ENCODE results near the gene TACO1.

Gene TACO1

DNA sequence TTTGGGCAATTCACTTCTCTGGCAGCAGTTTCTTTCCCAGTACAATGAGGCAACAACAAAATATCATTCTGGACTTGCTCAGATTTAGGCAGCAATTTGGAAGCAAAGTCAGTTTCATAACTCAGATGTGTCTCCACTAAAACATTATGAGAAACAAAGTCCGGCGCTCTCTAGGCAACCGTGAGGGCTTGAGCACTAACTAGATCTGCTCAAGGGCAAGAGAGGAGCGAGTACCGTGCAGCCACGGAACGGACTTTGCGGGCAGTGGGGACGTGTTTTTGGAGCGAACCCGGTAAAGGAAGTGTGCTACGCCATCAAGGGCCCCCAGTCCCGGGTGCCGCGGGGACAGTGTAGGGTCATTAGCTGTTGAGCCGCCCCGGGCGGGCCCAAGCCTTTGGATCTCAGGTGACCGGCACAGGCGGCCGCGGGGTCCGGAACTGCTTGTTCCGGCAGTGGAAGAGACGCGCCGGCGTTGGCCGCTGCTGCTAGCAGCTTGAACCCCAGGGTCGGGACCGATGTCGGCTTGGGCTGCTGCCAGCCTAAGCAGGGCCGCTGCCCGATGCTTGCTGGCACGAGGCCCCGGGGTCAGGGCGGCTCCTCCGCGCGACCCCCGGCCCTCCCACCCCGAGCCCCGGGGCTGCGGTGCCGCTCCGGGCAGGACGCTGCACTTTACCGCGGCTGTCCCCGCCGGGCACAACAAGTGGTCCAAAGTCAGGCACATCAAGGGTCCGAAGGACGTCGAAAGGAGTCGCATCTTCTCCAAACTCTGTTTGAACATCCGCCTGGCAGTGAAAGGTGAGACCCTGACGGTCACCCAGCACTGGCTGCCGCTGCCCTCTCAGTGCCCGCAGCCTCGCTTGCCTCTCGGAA is at the start of gene TACO1:
Gene TACO1, plus strand, starts transcription at position 327 of the 870 bp plus-strand sequence. Its CDS starts 189 bp downstream, at position 516.
- peak; percentile 85 for DNase-seq (ENCODE audit: low spot score)

DNA sequence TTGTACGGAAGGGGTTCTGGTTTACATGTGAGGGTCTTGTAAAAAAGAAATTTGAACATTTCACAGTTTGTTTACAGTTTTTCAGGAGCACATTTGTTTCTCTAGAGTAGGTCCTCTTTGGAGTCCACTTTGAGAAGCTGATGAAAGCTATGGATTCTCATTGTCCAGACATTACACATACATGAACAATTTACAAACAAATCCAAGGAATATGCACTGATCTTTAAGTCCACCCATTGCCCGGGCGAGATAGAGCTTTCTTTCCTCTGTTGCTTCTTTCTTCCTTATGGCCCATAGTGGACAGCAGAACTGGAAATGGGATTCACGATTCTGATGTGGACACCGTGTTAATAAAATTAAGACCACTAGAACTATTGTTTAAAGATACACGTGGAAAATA is 48.5 kb upstream of the TACO1 start:
- no peak for DNase-seq (ENCODE audit: low spot score)

DNA sequence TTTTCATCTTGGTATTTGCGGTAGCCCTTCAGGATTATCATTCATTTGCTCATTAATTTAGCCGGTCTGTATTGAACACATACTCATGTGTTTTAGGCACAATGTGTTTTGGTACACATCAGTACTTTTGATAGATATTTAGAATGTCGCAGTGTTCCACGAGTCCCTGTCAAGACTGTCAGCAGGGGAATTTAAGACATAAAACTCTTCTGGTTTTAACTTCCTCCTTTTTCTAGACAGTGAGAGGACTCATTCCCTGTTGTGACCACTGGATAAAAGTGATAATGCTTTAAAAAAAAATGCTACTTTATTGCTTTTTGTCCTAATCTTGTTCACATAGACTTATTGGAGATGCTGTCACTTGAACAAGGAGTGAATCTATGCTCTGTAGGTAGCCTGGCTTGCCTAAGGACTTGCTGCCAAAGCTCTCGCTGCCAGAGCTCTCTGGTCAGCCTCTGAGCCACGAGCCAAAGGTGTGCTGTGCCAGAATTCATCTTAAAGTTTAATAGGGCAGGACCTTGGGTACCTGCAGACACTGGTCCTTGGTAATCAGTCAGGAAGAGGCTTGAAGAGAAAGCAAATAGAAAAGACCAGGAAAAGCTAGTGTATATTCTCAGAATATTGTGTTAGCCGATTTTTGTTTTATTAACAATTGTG is 45.1 kb upstream of the TACO1 start:
- no peak for DNase-seq (ENCODE audit: low spot score)

DNA sequence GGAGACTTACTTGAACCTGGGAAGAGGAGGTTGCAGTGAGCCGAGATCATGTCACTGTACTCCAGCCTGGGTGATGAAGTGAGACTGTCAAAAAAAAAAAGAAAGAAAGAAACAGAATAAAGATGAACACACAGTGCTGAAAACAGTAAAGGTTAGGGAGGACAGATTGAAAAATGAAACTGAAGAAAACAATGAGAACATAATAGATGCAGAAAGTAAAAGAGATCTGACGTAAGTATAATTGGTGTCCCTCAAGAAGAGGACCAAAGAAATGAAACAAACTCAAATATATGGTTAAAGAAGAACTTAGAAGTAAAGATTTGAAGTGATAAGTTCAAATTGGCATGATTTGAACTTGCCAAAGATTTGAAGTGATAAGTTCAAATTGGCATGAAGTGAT is 43.3 kb upstream of the TACO1 start:
- no peak for DNase-seq (ENCODE audit: low spot score)

DNA sequence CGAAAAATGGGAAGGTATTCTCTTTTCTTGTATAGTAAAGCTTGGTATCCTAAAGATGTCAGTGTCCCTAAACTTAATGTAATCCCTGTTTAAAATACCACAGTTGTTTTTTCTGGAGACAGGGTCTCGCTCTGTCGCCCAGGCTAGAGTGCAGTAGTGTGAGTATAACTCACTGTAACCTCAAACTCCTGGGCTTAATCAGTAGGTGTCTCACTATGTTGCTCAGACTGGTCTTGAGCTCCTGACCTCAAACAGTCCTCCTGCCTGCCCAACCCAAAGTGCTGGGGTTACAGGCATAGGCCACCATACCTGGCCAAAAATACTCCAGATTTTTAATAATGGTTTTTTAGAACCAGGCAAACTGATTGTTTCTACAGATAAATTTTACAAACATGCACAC is 42.3 kb upstream of the TACO1 start:
- no peak for DNase-seq (ENCODE audit: low spot score)

DNA sequence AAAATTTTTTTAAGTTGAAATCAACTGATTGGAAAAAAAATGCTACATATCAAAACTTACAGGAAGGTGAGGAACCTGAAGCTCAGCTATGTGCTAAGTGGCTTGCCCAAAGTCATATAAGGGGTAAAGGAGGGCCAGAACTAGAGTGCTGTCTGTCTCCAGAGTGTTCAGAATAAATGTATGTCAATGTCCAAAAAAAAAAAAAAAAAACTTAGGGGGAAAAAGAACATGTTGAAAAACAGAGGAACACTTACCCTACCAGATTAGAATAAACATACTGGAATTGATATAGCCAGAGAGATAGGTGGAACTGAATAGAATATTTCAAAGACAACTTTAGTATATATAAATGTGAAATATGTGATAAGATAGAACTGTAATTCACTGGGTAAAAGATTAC is 38.9 kb upstream of the TACO1 start:
- DNase-seq (ENCODE audit: low spot score): no peak

DNA sequence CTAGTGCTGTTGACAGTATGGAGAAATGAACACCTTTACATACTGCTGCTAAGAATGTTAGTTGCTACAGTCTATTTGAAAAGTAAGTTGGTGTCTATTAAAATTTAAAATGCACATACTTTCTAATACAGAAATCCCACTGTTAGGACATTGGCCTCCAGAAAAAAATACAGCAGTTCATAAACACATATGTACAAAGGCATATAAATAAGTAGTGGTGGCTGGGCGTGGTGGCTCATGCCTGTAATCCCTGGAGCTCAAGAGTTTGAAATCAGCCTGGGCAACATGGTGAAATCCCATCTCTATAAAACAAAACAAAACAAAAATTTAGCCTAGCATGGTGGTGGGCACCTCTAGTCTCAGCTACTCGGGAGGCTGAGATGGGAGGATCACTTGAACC is 37.4 kb upstream of the TACO1 start:
- no peak for DNase-seq (ENCODE audit: low spot score)

DNA sequence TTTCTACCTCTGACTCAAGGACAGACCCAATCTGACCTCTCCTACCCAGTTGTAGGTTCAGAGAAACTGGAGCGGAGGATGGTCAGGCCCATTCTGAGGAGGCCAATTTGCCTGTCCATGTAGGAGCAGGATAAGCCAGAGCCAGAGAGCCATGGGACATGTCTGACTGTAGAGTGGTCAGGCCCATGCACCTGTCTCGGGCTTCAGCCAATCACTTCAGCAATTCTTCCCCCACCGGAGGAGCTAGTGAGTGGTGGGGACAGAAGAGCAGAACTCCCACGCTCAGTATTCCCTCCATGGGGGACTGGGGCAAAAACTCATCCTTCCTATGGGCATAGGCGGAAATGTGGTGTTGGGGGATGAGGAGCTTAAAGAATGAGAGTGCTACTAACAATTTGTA is 36.1 kb upstream of the TACO1 start:
- DNase-seq (ENCODE audit: low spot score): no peak

DNA sequence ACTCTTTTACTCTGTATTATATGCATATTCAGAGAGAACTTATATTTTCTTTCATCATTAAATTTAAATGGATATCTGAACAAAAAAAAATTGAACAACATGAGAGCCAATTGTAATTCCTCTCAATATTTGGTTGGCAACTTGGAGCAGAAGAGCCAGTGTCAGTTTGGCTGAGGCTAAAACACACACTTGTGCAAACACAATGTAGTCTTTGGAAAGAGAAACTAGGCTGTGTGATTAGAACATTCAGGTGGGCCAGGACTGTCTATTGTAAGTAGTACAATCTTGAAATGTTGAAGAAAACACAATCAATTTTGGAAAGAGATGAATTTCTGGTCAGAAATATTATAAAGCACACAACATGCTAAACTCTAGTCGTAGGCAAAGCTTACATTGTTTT is 33.5 kb upstream of the TACO1 start:
- DNase-seq (ENCODE audit: low spot score): no peak

DNA sequence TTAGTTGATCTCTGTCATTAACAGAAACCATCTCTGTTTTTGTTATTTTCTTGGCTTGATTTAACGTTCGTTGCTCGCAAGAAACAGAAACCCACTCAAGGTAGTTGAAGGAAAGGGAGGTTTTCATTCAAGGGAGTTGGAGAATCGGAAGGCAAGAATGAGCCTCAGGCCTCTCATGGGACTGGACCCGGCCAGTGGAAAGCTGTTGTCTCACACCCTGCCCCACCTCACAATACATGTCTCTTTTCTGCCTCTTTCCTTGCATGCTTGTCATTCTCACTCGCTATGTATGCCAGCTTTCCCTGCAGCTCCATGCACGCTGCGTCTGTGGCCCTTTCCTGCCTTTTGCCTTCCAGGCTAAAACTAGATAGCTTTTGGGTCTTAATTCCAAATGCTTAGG is 32.1 kb upstream of the TACO1 start:
- no peak for DNase-seq (ENCODE audit: low spot score)

DNA sequence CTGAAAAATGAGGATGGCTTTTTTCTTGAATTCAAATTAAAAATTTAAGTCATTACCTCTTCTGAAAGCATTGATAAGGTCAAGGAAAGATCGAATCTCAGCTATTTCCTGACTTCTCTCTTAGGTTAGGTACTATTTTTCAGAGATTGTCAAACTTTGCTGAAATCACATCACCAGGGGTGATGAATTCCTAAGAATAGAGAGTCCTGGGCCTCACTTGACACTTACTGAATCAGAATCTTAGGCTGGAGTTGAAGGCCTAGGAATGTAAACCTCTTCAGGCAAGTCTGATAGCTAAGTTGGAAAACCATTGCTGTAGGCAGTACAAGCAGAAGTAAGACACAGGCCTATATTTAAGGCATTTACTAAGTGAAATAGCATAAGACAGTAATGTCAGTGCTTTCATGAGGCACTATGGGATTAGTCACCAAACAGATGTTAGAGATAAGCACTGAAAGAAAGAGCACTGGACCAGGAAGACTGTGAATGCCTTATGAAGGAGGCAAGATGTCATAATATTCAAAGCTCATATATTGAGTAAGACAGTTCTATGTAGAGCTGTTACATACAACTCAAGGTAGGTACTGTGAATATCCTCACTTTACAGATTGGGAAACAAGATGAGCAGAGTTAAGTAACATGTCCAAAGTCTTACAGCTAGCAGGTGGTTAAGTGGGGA is 28.9 kb upstream of the TACO1 start:
- DNase-seq (ENCODE audit: low spot score): peak; percentile 18

DNA sequence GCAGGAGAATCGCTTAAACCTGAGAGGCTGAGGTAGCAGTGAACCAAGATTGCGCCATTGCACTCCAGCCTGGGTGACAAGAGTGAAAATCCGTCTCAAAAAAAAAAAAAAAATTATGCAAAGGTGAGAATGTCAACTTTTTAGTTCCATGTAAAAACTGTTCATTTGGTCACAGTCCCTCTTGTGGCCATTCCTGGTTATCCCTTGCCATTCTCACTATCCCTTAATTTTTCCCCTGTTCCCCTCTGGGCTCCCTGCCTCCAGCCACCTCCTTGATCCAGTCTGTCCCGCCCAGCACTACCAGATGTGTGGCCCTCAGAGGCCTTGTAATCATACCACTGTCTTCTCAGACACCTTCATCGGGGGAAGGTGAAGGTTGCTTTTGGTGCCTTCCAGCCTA is 27.1 kb upstream of the TACO1 start:
- no peak for DNase-seq (ENCODE audit: low spot score)

DNA sequence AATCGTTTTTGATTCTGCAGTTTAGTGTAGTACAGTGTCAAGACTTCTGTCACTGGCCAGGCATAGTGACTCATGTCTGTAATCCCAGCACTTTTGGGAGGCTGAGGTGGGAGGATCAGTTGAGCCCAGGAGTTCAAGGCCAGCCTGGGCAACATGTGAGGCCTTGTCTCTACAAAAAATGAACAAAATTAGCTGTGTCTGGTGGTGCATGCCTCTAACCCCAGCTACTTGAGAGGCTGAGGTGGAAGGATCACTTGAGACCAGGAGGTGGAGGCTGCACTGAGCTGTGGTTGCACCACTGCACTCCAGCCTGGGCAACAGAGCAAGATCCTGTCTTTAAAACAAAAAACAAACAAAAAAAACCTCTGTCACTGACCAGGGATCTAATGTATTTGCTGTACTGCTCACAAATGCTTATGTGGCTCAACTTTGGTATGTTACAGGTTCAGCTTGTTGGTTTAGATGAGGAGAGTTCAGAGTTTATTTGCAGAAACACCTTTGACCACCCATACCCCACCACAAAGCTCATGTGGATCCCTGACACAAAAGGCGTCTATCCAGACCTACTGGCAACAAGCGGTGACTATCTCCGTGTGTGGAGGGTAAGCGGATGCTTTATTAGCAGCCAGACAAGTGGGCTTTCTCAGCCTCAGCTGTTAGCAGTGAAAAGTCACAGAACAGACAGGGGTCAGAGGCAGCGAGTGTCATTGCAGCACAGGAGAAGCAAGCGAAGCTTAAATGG is 22.5 kb upstream of the TACO1 start:
- no peak for DNase-seq (ENCODE audit: low spot score)

DNA sequence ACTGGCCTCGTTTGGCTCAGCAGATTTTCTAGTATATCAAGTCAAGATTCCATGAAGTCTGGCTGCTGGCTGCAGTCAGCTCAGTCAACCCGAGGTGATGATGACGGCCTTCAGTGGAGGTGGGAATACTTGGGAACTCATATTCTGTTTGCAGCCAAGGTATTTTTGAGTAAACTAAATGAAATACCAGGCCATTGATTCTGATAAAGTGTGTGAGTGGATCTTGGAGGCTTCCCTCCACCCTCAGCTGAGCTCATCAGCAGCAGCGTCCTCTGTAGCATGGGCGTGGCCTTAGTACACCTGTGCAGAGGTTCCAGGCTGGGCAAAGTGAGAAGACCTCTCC is 22.0 kb upstream of the TACO1 start:
- no peak for DNase-seq (ENCODE audit: low spot score)

DNA sequence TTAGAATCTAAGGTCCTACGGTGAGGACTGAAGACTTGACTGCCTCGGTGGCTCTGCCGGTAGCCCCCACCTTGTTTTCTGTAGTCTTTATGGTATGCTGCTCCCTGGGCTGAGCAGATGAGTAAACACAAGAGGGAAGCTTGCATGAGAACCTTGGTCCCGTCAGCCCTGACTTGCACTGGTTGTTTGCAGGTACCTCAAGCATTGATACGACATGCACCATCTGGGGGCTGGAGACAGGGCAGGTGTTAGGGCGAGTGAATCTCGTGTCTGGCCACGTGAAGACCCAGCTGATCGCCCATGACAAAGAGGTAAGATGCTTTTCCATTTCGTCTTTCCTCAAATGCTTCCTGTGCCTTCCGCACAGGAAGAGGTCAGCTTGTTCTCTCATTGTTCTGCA is 21.1 kb upstream of the TACO1 start:
- DNase-seq (ENCODE audit: low spot score): no peak

DNA sequence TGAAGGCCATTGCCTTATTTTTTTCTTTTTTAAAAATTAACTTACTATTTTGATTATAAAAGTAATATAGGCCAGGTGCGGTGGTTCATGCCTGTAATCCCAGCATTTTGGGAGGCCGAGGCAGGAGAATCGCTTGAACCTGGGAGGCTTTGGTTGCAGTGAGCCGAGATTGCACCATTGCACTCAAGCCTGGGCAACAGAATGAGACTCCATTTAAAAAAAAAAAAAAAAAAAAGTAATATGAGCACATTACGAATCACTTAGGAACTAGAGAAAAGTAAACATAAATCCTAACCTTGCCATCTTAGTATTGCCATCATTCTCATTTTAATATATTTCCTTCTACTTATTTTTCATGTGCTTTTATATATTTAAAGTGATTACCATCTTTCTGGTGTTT is 12.9 kb upstream of the TACO1 start:
- DNase-seq (ENCODE audit: low spot score): no peak

DNA sequence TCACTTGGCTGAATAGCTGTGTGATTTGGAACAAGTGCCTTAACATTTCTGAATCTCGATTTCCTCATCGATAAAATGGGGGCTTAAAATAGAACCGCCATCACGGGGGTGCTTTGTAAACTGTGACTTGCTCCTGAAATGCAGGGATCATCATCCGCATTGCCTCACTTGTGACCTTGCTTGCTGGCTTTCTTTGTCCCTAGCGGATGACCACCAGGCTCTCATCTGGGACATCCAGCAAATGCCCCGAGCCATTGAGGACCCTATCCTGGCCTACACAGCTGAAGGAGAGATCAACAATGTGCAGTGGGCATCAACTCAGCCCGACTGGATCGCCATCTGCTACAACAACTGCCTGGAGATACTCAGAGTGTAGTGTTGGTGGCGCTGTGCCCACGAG is 11.9 kb upstream of the TACO1 start:
- no peak for DNase-seq (ENCODE audit: low spot score)

DNA sequence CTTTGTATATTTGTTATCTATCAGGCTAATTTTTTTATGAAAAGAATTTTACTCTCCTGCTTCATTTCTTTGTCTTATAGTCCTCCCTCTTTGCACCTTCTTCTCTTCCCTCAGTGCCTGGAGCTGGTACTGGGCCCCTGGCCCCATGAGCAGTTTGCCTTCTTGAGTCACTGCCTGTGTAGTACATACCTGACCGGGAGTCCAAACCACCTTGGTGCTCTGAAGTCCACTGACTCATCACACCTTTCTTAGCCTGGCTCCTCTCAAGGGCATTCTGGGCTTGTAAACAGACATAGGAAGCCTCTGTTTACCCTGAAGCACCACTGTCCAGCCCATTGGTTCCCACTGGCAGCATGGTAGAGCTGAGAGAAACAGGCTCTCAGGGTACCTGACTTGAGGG is 11.0 kb upstream of the TACO1 start:
- no peak for DNase-seq (ENCODE audit: low spot score)

DNA sequence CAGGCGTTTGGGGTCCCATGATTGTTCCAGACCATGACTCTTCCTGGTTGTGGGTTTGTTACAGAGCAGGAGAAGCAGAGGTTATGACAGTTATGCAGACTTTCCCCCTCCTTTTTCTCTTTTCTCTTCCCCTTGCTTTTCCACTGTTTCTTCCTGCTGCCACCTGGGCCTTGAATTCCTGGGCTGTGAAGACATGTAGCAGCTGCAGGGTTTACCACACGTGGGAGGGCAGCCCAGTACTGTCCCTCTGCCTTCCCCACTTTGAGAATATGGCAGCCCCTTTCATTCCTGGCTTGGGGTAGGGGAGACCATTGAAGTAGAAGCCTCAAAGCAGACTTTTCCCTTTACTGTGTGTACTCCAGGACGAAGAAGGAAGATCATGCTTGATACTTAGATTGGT is 7.9 kb upstream of the TACO1 start:
- DNase-seq (ENCODE audit: low spot score): no peak

DNA sequence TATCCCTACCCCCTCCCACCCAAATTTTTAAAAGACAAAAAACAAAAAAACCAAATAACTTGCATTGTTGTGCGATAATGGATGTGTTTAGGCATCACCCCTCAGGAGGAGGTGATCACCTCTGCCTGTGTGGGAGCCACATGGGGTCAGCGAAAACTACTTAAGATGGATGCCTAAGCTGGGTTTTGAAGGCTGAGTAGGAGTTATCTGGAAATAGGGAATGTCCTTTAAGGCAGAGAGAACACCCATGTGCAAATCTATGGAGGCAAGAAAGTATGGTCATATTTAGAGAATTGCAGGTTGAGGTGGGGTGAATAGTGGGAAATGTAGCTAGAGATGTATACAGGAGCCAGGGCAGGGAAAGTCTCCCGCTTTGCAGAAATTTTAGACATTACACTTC is 5.6 kb upstream of the TACO1 start:
- DNase-seq (ENCODE audit: low spot score): no peak

DNA sequence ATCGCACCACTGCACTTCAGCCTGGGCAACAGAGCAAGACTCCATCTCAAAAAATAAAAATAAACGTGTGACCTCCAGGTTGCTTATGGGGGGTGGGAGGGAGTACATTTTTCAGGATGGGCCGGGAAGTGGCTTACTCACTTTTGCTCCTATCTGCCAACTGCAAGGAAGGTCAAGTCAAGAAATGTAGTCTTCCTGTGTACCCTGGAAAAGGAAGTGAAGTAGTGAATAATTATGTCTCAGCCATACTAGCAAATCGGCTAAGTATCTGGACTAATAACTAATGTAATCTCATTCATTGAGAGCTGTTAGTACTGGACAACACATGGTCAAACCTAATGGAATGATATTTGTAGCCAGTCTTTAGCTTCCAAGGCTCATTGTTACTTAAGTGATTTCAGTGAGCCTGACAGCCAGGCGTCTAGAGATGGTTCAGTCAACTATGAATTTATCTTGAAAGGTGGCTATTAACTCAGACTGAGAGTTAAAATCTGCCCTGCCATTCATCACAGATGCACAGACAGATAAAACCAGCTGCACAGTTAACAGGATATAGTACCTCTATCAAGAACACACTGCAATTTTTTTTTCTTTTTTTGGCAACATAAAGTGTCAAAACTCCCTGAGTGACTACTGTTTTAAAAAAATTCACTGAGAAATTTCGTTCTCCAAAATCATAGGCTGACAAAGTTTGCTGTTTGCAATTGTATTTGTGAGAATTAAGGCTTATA is 3.7 kb upstream of the TACO1 start:
- DNase-seq (ENCODE audit: low spot score): peak; percentile 54

DNA sequence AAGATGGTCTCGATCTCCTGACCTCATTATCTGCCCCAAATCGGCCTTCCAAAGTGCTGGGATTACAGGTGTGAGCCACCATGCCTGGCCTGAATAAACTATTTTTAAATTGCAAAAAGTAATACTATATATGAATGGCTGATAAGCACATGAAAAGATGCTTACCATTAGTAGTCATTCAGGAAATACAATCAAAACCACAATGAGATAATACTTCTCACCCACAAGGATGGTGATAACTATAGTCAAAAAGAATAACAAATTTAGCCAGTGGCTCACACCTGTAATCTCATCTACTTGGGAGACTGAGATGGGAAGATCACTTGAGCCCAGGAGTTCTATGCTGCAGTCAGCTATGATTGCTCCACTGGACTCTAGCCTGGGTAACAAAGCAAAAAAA is 2.4 kb upstream of the TACO1 start:
- peak; percentile 53 for DNase-seq (ENCODE audit: low spot score)
